IMR-90 (cell line): ENCODE results near the gene CCT5. TPM values are rescaled to one million over a fixed set of nuclear protein-coding genes. Genes with fewer than 3 reads are reported as not detected.

Source experiments
- ATAC-seq: fragments of 200-7000 bp; cut with Tn5 transposase; 2 replicates; pipeline ENCODE4 v1.9.1; 2020; ENCODE audit warnings: low read depth, mild to moderate bottlenecking, moderate library complexity
- BruUV-seq: library from RNA; stranded (reverse); fragments of 400-500 nt; replicated peaks from 2 replicates; lab custom pipeline; 2021; lab: Mats Ljungman, UMichigan
- CTCF ChIA-PET: fragments of 300-600 bp; formaldehyde crosslinking; extraction: SDS; loops from one replicate; lab custom pipeline; 2021; ENCODE audit warnings: antibody characterized with exemption; lab: Yijun Ruan, JAX
- POLR2A ChIA-PET: fragments of 300-600 bp; sonication (Branson Sonifier 250); formaldehyde crosslinking; loops from one replicate; lab custom pipeline; 2022; ENCODE audit warnings: antibody characterized with exemption; ENCODE audit not compliant: unreplicated experiment; lab: Charles Lee
- DNase-seq: peaks from one replicate; pipeline ENCODE4 v3.0.0; 2013
- H2AFZ ChIP-seq: replicated peaks from 2 replicates; pipeline ENCODE3; 2013; ENCODE audit warnings: low read length, mild to moderate bottlenecking; ENCODE audit not compliant: poor library complexity
- H2AK5ac ChIP-seq: 2 replicates; pipeline ENCODE4 v1.6.1; 2013; ENCODE audit warnings: low read depth, low read length, inconsistent platforms
- H2AK9ac ChIP-seq: replicated peaks from 2 replicates; pipeline ENCODE3; 2013; ENCODE audit warnings: mild to moderate bottlenecking, low read depth, low read length, moderate library complexity; ENCODE audit not compliant: poor library complexity
- H2BK120ac ChIP-seq: 2 replicates; pipeline ENCODE4 v1.6.1; 2013; ENCODE audit warnings: low read depth, low read length, inconsistent platforms
- H2BK15ac ChIP-seq: 3 replicates; pipeline ENCODE4 v1.6.1; 2013; ENCODE audit warnings: low read depth, low read length, inconsistent platforms
- H2BK20ac ChIP-seq: 2 replicates; pipeline ENCODE4 v1.6.1; 2013; ENCODE audit warnings: low read depth, mild to moderate bottlenecking, inconsistent platforms, low read length, moderate library complexity
- H2BK5ac ChIP-seq: 2 replicates; pipeline ENCODE4 v1.6.1; 2013; ENCODE audit warnings: mild to moderate bottlenecking, low read depth, low read length, inconsistent platforms; ENCODE audit not compliant: poor library complexity, severe bottlenecking
- H3K14ac ChIP-seq: replicated peaks from 2 replicates; pipeline ENCODE4 v1.6.1; 2013; ENCODE audit warnings: low read depth, low read length, inconsistent platforms
- H3K18ac ChIP-seq: 2 replicates; pipeline ENCODE4 v1.6.1; 2013; ENCODE audit warnings: low read depth, low read length, control low read depth
- H3K23ac ChIP-seq: 2 replicates; pipeline ENCODE4 v1.6.1; 2013; ENCODE audit warnings: low read depth, low read length, inconsistent platforms
- H3K27ac ChIP-seq: 2 replicates; pipeline ENCODE4 v1.5.1; 2013; ENCODE audit warnings: mild to moderate bottlenecking, control low read depth, low read length; ENCODE audit not compliant: insufficient read depth
- H3K27me3 ChIP-seq: 2 replicates; pipeline ENCODE4 v1.6.1; 2013; ENCODE audit warnings: low read length; ENCODE audit not compliant: control insufficient read depth, insufficient read depth
- H3K36me3 ChIP-seq: 2 replicates; pipeline ENCODE4 v1.6.1; 2013; ENCODE audit warnings: low read length, mixed read lengths; ENCODE audit not compliant: control insufficient read depth, insufficient read depth
- H3K4ac ChIP-seq: 2 replicates; pipeline ENCODE4 v1.6.1; 2013; ENCODE audit warnings: low read depth, low read length, inconsistent platforms
- H3K4me1 ChIP-seq: 2 replicates; pipeline ENCODE4 v1.6.1; 2013; ENCODE audit warnings: low read length, mixed read lengths; ENCODE audit not compliant: control insufficient read depth, insufficient read depth
- H3K4me2 ChIP-seq: 2 replicates; pipeline ENCODE4 v1.6.1; 2013; ENCODE audit warnings: low read depth, mild to moderate bottlenecking, control low read depth, low read length, moderate library complexity
- H3K4me3 ChIP-seq: 2 replicates; pipeline ENCODE4 v1.5.1; 2013; ENCODE audit warnings: low read depth, mild to moderate bottlenecking, control low read depth, low read length, moderate library complexity; ENCODE audit not compliant: insufficient read depth
- H3K56ac ChIP-seq: 2 replicates; pipeline ENCODE4 v1.6.1; 2013; ENCODE audit warnings: low read length, inconsistent platforms; ENCODE audit not compliant: insufficient read depth; ENCODE audit errors: extremely low read depth
- H3K79me1 ChIP-seq, 2 experiments: 2 replicates each; pipeline ENCODE4 v1.6.1; 2013; ENCODE audit warnings: low read length in 2 of 2, inconsistent platforms in 1 of 2, low read depth in 1 of 2
- H3K9ac ChIP-seq: 2 replicates; pipeline ENCODE4 v1.6.1; 2013; ENCODE audit warnings: low read depth, low read length, control low read depth
- H3K9me1 ChIP-seq: 2 replicates; pipeline ENCODE4 v1.6.1; 2013; ENCODE audit warnings: low read length, inconsistent platforms; ENCODE audit not compliant: insufficient read depth
- H3K9me3 ChIP-seq: 2 replicates; pipeline ENCODE4 v1.6.1; 2013; ENCODE audit warnings: low read length; ENCODE audit not compliant: control insufficient read depth, insufficient read depth
- H4K20me1 ChIP-seq: 2 replicates; pipeline ENCODE4 v1.6.1; 2013; ENCODE audit warnings: low read length, inconsistent platforms; ENCODE audit not compliant: insufficient read depth
- H4K5ac ChIP-seq: 2 replicates; pipeline ENCODE4 v1.6.1; 2013; ENCODE audit warnings: mild to moderate bottlenecking, low read depth, low read length, control low read depth
- H4K8ac ChIP-seq, 2 experiments: 2 replicates each; pipeline ENCODE4 v1.6.1; 2013; ENCODE audit warnings: low read depth in 2 of 2, low read length in 2 of 2, control low read depth in 1 of 2, inconsistent platforms in 1 of 2
- H4K91ac ChIP-seq: 2 replicates; pipeline ENCODE4 v1.6.1; 2013; ENCODE audit warnings: low read depth, low read length, inconsistent platforms; ENCODE audit not compliant: insufficient read depth
- BHLHE40 ChIP-seq: fragments of 150-350 bp; IDR thresholded peaks from 2 replicates; pipeline ENCODE4 v1.6.1; 2016; ENCODE audit warnings: mild to moderate bottlenecking, low read depth, low read length
- CHD1 ChIP-seq: IDR thresholded peaks from 2 replicates; pipeline ENCODE4 v1.6.1; 2012; ENCODE audit warnings: low read depth, low read length, improper control_type of control experiment
- MXI1 ChIP-seq: IDR thresholded peaks from 2 replicates; pipeline ENCODE4 v1.6.1; 2012; ENCODE audit warnings: low read depth, mild to moderate bottlenecking, low read length, moderate library complexity, borderline replicate concordance
- WGBS, 2 experiments: methylation state at CpG; one replicate each; pipeline versions ENCODE4 v1.1.5 to v1.1.7; 2013; ENCODE audit warnings: missing lambda C conversion rate in 2 of 2; ENCODE audit not compliant: insufficient read length in 1 of 2; ENCODE audit errors: extremely low coverage in 2 of 2; 5-methylcytosine and 5-hydroxymethylcytosine counted together
- dilution Hi-C: fragments of 300-500 bp; cut with HindIII; formaldehyde crosslinking; loops from one replicate; pipeline ENCODE4 v1.14.3; 2018; ENCODE audit warnings: low sequenced_read_pairs; ENCODE audit not compliant: unreplicated experiment
- in situ Hi-C: fragments of 300-500 bp; cut with MboI; formaldehyde crosslinking; loops from 3 replicates; pipeline ENCODE4 v1.14.3; 2019; ENCODE audit warnings: low sequenced_read_pairs, inconsistent platforms, mixed read lengths
- intact Hi-C: fragments of 100-400 bp; cut with micrococcal nuclease; formaldehyde crosslinking; loops from 2 replicates; pipeline ENCODE4 v1.10.0; 2022
- polyA plus RNA-seq, 3 experiments: library from polyadenylated mRNA; depleted of rRNA; stranded (reverse); fragments of >200 nt; gene quantifications; 2 replicates each; pipeline ENCODE4 v1.2.3, GENCODE V29; 2012; ENCODE audit warnings: low replicate concordance in 1 of 3
- total RNA-seq: library from RNA; depleted of rRNA; stranded (reverse); fragments of >200 nt; gene quantifications from 2 replicates; pipeline ENCODE4 v1.2.3, GENCODE V29; 2012

CCT5 gene
- total and polyA plus RNA-seq, 2 of the 4 experiments (the other 2 are of a cell fraction) = 358 to 481 TPM

DNA sequence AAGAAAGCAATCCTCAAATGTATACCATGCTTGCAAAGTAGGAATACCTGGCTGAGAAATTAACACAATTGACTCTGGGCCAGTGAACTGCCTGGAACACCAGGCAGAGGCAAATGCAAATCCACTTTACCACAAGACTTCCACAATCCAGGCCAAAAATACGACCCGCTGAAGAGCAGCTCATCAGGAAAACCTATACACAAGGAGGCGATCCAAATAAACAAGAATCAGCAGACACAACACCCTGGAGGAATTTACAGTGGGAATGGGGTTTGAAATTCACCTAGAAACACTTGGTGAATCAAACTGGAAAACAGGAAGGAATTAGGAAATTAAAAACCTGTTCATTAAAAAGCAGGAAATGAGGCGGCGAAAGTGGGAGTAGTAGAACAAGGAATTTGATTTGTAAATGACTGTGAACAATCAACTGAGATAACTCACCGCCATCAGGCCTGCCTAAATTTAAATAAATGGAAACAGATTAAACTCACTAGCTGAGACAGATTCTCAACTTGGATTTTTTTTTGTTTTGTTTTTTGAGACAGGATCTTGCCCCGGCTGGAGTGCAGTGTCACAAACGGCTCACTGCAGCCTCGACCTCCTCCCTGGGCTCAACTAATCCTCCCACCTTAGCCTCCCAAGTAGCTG, 41.7 kb downstream of the CCT5 start:
- ATAC-seq (no peak), DNase-seq (no peak)
- Histone ChIP-seq H4K91ac (no peak overlapping the region), H3K14ac (no peak overlapping the region), H3K18ac (no peak overlapping the region), H3K79me1 (no peaks in the 10 kb centered on the region; a peak in 1 of 4 replicates), H2AFZ (no peak overlapping the region), H3K36me3 (no peaks in the 10 kb centered on the region), H4K8ac (no peak overlapping the region), H3K4me2 (no peak overlapping the region), H3K9me1 (peaks cover 4% of the 10 kb centered on the region; the same call in 1 of the 2 replicates), H3K23ac (no peak overlapping the region), H3K27ac (no peak overlapping the region), H3K56ac (no peak overlapping the region), H3K27me3 (no peaks in the 10 kb centered on the region), H3K4me3 (no peak overlapping the region), H3K9ac (no peak overlapping the region), H3K4ac (no peak overlapping the region), H2BK5ac (no peak overlapping the region), H3K9me3 (peaks cover 2% of the 10 kb centered on the region; the same call in 1 of the 2 replicates), H2BK120ac (no peak overlapping the region), H4K5ac (no peak overlapping the region), H2BK20ac (no peak overlapping the region), H3K4me1 (no peaks in the 10 kb centered on the region), H2BK15ac (no peak overlapping the region), H4K20me1 (no peaks in the 10 kb centered on the region), H2AK5ac (no peak overlapping the region), H2AK9ac (no peak overlapping the region)
- in situ Hi-C loops = no loop called here
- ChIA-PET POLR2A (no interaction called here), CTCF (no interaction called here)
- intact Hi-C loops = no loop called here
- dilution Hi-C loops = no loop called here
- TF ChIP-seq CHD1 (no peak), MXI1 (no peak), BHLHE40 (no peak)
- WGBS, 2 experiments = no CpG with 5 or more reads among the region's 9 CpGs
- BruUV-seq = no TSS peak
